IPS-20b (cell line): Measurements from ENCODE around the gene EDC3.

ENCODE experiments used
- H3K27ac ChIP-seq: one replicate; pipeline ENCODE4 v1.5.1; 2013; ENCODE audit warnings: low read length
- H3K27me3 ChIP-seq: 2 replicates; pipeline ENCODE4 v1.6.1; 2013; ENCODE audit warnings: mild to moderate bottlenecking, low read length, inconsistent platforms; ENCODE audit not compliant: insufficient read depth
- H3K36me3 ChIP-seq: 2 replicates; pipeline ENCODE4 v1.6.1; 2013; ENCODE audit warnings: low read depth, mild to moderate bottlenecking, inconsistent platforms, low read length, moderate library complexity; ENCODE audit not compliant: insufficient read depth
- H3K4me1 ChIP-seq: 2 replicates; pipeline ENCODE4 v1.6.1; 2013; ENCODE audit warnings: mild to moderate bottlenecking, control low read depth, inconsistent platforms, low read length, moderate library complexity; ENCODE audit not compliant: insufficient read depth
- H3K4me3 ChIP-seq: 2 replicates; pipeline ENCODE4 v1.5.1; 2013; ENCODE audit warnings: mild to moderate bottlenecking, low read length, inconsistent platforms
- H3K9ac ChIP-seq: 2 replicates; pipeline ENCODE4 v1.6.1; 2013; ENCODE audit warnings: low read depth, mild to moderate bottlenecking, inconsistent platforms, low read length, moderate library complexity
- H3K9me3 ChIP-seq: 2 replicates; pipeline ENCODE4 v1.6.1; 2013; ENCODE audit warnings: mild to moderate bottlenecking, low read depth, low read length, inconsistent platforms; ENCODE audit not compliant: insufficient read depth

EDC3 gene

DNA sequence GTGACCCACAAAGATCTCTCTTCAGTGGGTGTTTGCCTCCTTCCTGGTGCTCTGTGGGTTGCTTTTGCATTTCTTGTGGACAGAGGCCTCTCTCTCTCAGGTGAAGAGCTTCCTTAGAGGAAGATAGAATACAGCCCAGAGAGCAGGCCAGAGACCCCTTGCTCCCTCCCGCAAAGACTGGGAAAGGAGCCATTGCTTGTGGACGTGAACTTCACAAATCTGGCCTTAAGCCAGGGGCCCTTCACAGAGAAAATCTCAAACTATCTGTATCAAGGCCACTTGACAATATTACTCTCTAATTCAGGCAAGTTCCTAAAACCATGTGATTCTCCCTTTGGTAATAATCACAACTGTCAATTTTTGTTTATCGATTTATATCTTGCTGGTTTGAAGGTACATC lies 110.6 kb downstream of the EDC3 start:
- Histone ChIP-seq H3K9ac (no peak overlapping the region), H3K4me3 (no peak overlapping the region), H3K27ac (no peak overlapping the region), H3K36me3 (peaks cover 75% of the 10 kb centered on the region), H3K27me3 (no peaks in the 10 kb centered on the region), H3K9me3 (no peaks in the 10 kb centered on the region), H3K4me1 (peaks cover 4% of the 10 kb centered on the region; the same call in 1 of the 2 replicates)

DNA sequence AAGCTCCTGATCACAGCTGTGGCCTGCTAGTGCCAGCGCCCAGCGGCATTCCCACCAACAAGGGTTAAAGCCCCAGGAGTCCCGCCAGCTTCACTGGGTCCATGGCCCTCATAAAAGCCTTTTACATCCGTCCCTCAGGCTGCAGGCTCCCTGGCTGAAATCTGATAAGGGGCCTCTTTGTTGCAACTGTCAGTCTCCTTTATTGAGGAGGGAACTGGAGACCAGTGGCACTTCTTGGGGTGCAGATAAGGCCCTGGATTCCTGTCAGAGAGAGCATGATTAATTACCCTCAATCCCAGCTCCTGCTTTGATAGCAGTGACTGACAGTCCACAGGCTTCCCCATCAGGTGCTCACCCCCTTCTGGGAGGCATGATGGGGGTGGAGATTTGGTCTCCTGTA lies 111.0 kb downstream of the EDC3 start:
- no peak overlapping the region for H3K9ac ChIP-seq
- H3K4me3 ChIP-seq = no peak overlapping the region
- H3K27me3 ChIP-seq = no peaks in the 10 kb centered on the region
- H3K27ac ChIP-seq = no peak overlapping the region
- no peaks in the 10 kb centered on the region for H3K9me3 ChIP-seq
- H3K4me1 ChIP-seq = peaks cover 4% of the 10 kb centered on the region; the same call in 1 of the 2 replicates
- H3K36me3 ChIP-seq = peaks cover 75% of the 10 kb centered on the region

DNA sequence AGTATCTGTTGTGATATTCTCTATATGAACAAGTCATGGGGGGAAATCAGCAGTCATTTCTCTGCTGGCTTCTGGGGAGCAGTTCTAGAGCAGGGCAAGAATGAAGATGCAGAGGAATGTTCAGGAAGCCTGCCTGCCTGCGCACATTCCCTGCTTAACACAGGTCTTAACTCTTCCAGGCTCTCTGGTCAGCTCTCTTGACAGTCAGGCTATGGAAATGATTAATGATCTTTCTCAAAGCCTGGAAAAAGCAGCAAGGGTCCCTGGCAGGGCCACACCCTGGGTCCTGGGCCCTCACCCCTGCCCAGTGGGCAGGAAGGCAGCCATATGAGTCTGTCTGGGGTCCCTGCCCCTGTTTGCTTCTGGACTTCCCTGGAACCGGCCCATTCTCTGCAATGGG lies 111.6 kb downstream of the EDC3 start:
- Histone ChIP-seq H3K9ac (no peak overlapping the region), H3K27me3 (no peaks in the 10 kb centered on the region), H3K4me3 (no peak overlapping the region), H3K4me1 (peaks cover 4% of the 10 kb centered on the region; the same call in 1 of the 2 replicates), H3K9me3 (no peaks in the 10 kb centered on the region), H3K27ac (no peak overlapping the region), H3K36me3 (peaks cover 75% of the 10 kb centered on the region)
